ENCODE results near the gene MMP11. TPM values are rescaled to one million over a fixed set of nuclear protein-coding genes. Genes with fewer than 3 reads are reported as not detected.

The MMP11 gene
- total RNA-seq, 1 experiment from 2014 or later = 7.4 TPM

- intact Hi-C loops (cut with micrococcal nuclease) = no loop called here
- Histone ChIP-seq H3K27ac (ENCODE audit: low read depth, low read length) (no peak overlapping the region), H4K20me1 (ENCODE audit: insufficient read depth) (no peaks in the 10 kb centered on the region), H3K79me2 (ENCODE audit: insufficient read depth, low read length) (no peaks in the 10 kb centered on the region; the same call in 1 of the 2 replicates), H3K9ac (ENCODE audit: low read length) (no peak overlapping the region), H3K9me2 (ENCODE audit: insufficient read depth) (no peaks in the 10 kb centered on the region), H3K9me3 (ENCODE audit: control insufficient read depth in 1 of 2, insufficient read depth in 1 of 2, low read depth in 1 of 2, low read length in 2 of 2) (no peaks in the 10 kb centered on the region), H3K36me3 (ENCODE audit: control insufficient read depth in 1 of 2, insufficient read depth in 2 of 2, low read length in 2 of 2) (peaks cover 5 to 9% of the 10 kb centered on the region in 2 experiments; a peak in 3 of 4 replicates), H3K4me3 (replicated peaks in 1 of 2; ENCODE audit: low read depth in 1 of 2, low read length in 2 of 2) (no peak overlapping the region), H2AFZ (ENCODE audit: low read depth, low read length, poor library complexity, severe bottlenecking) (no peak overlapping the region), H3K27me3 (ENCODE audit: insufficient read depth, low read length) (no peaks in the 10 kb centered on the region), H3K4me1 (ENCODE audit: control insufficient read depth in 1 of 2, insufficient read depth in 2 of 2, low read length in 2 of 2) (no peaks in the 10 kb centered on the region), H3K4me2 (ENCODE audit: low read length) (no peak overlapping the region)
- ATAC-seq (no peak), DNase-seq (ENCODE audit: low read depth, low spot score) (no peak)
- ChIA-PET RAD21 (ENCODE audit: low non-redundant PET in 1 of 2, low total read pairs in 2 of 2, uncharacterized antibody in 2 of 2, unreplicated experiment in 2 of 2) (no interaction called here), CTCF (no interaction called here), POLR2A (no interaction called here)
- BruUV-seq (replicated peaks) = no TSS peak
- no peak for TF ChIP-seq POLR2A (IDR thresholded peaks at IDR 0.05; ENCODE audit: borderline replicate concordance, extremely low read depth, insufficient read depth, insufficient read length)
- TF ChIP-seq RAD21 (IDR thresholded peaks at IDR 0.05; ENCODE audit: low read depth) = no peak
- no peak for TF ChIP-seq SRF (IDR thresholded peaks at IDR 0.05; ENCODE audit: low read depth)
- TF ChIP-seq CBX3 (IDR thresholded peaks at IDR 0.05; ENCODE audit: low read depth) = no peak
- TF ChIP-seq ATF3 (IDR thresholded peaks at IDR 0.05) = no peak
- TF ChIP-seq EZH2phosphoT487 (IDR thresholded peaks at IDR 0.05; ENCODE audit: borderline replicate concordance) = no peak
Measured at GRCh38 chr22:23832226-23833016, 59.8 kb downstream of the MMP11 start.

DNA sequence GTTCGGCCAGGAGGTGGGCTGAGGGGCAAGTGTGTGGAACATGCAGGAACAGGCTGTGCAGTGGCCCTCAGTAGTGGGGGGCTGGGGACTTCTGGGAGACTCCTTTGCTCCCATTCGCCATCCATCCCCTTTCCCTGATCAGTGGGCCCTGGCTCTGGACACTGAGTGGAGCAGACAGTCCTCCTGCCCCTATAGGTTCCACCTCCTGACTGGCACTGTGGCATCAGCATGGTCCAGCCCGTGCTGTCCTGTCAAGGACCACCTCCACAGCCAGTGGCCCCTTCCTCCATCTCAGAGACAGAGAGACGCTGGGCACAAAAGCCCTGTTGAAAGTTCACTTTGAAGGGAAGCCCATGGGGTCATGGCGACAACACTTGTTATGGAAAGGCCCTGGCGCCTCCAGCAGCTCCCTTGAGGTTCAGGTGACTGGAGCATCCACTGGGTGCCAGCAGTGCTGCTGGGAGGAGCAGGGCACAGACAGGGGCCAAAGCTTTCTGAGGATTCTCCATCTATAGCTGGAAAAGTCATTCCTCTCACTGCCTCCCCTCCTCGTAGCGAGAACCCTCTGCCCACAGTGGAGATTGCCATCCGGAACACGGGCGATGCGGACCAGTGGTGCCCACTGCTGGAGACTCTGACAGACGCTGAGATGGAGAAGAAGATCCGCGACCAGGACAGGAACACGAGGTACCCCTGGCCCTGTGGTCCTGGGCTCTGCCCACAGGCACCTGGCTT, 60.5 kb downstream of the MMP11 start:
- ChIA-PET POLR2A (no interaction called here), CTCF (no interaction called here)
- TF ChIP-seq, protein P1, sequence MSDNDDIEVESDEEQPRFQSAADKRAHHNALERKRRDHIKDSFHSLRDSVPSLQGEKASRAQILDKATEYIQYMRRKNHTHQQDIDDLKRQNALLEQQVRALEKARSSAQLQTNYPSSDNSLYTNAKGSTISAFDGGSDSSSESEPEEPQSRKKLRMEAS (IDR thresholded peaks at IDR 0.05) = no peak
- TF ChIP-seq EZH2phosphoT487 (IDR thresholded peaks at IDR 0.05; ENCODE audit: borderline replicate concordance) (no peak), POLR2AphosphoS5 (IDR thresholded peaks at IDR 0.05; ENCODE audit: low read depth, low read length) (no peak), ZNF274 (IDR thresholded peaks at IDR 0.05; ENCODE audit: low read depth, low read length) (no peak), EGR1 (IDR thresholded peaks at IDR 0.05; ENCODE audit: low read depth) (no peak), REST (IDR thresholded peaks at IDR 0.05; ENCODE audit: low read depth) (no peak), CBX3 (IDR thresholded peaks at IDR 0.05; ENCODE audit: low read depth) (no peak), JUND (IDR thresholded peaks at IDR 0.05) (no peak), YY1 (IDR thresholded peaks at IDR 0.05; ENCODE audit: extremely low read depth, insufficient replicate concordance, low read depth, low read length) (no peak), POLR2A (IDR thresholded peaks at IDR 0.05; ENCODE audit: borderline replicate concordance, extremely low read depth, insufficient read depth, insufficient read length) (no peak), ATF3 (IDR thresholded peaks at IDR 0.05) (no peak), ZFX (IDR thresholded peaks at IDR 0.05) (no peak)

More for the DNA sequence above, 60.5 kb downstream of the MMP11 start:
- H2AFZ ChIP-seq (ENCODE audit: low read depth, low read length, poor library complexity, severe bottlenecking) = no peak overlapping the region
- no peaks in the 10 kb centered on the region for H3K9me2 ChIP-seq (ENCODE audit: insufficient read depth)
- H3K27ac ChIP-seq (ENCODE audit: low read depth, low read length) = no peak overlapping the region
- no peak overlapping the region for H3K4me2 ChIP-seq (ENCODE audit: low read length)
- H3K4me3 ChIP-seq (replicated peaks in 1 of 2; ENCODE audit: low read depth in 1 of 2, low read length in 2 of 2) = no peak overlapping the region
- no peaks in the 10 kb centered on the region; the same call in 1 of the 2 replicates for H3K79me2 ChIP-seq (ENCODE audit: insufficient read depth, low read length)
- no peak overlapping the region for H3K9ac ChIP-seq (ENCODE audit: low read length)
- DNase-seq (ENCODE audit: low read depth, low spot score) = no peak
- H3K27me3 ChIP-seq (ENCODE audit: insufficient read depth, low read length) = no peaks in the 10 kb centered on the region
- no peaks in the 10 kb centered on the region for H3K9me3 ChIP-seq (ENCODE audit: control insufficient read depth in 1 of 2, insufficient read depth in 1 of 2, low read depth in 1 of 2, low read length in 2 of 2)
- H4K20me1 ChIP-seq (ENCODE audit: insufficient read depth) = no peaks in the 10 kb centered on the region
- H3K36me3 ChIP-seq (ENCODE audit: control insufficient read depth in 1 of 2, insufficient read depth in 2 of 2, low read length in 2 of 2) = peaks cover 5 to 7% of the 10 kb centered on the region in 2 experiments; a peak in 3 of 4 replicates
- RAD21 ChIA-PET (ENCODE audit: low non-redundant PET in 1 of 2, low total read pairs in 2 of 2, uncharacterized antibody in 2 of 2, unreplicated experiment in 2 of 2) = no interaction called here
- intact Hi-C loops (cut with micrococcal nuclease) = no loop called here
- no TSS peak for BruUV-seq (replicated peaks)
- H3K4me1 ChIP-seq (ENCODE audit: control insufficient read depth in 1 of 2, insufficient read depth in 2 of 2, low read length in 2 of 2) = no peaks in the 10 kb centered on the region
- no peak for ATAC-seq

Measured in HCT116 (cell line).